HL-60 (cell line): ENCODE measurements around the gene PMS2.

Source experiments
- DNase-seq, 2 experiments: peaks; one replicate each; pipeline ENCODE4 v3.0.0-alpha.2; 2010 to 2020; ENCODE audit warnings: low read depth in 1 of 2, low spot score in 1 of 2
- H3K27ac ChIP-seq: fragments of 250-450 bp; sonication (Bioruptor Pico); replicated peaks from 2 replicates; pipeline ENCODE4 v1.5.1; 2020; ENCODE audit warnings: mild to moderate bottlenecking, moderate library complexity
- H3K27me3 ChIP-seq: fragments of 250-450 bp; sonication (Bioruptor Pico); 2 replicates; pipeline ENCODE4 v1.5.1; 2021; ENCODE audit warnings: mild to moderate bottlenecking, moderate library complexity; ENCODE audit not compliant: insufficient read depth, poor library complexity, severe bottlenecking
- H3K4me3 ChIP-seq: replicated peaks from 2 replicates; pipeline ENCODE4 v1.5.1; 2011; ENCODE audit warnings: mild to moderate bottlenecking, control low read depth, low read length; ENCODE audit not compliant: insufficient read depth
- GABPA ChIP-seq: IDR thresholded peaks from 2 replicates; pipeline ENCODE4 v1.6.1; 2012; ENCODE audit warnings: low read depth
- POLR2AphosphoS5 ChIP-seq: IDR thresholded peaks from 2 replicates; pipeline ENCODE4 v1.6.1; 2012; ENCODE audit warnings: low read depth
- SPI1 ChIP-seq: IDR thresholded peaks from 2 replicates; pipeline ENCODE4 v1.6.1; 2012; ENCODE audit warnings: low read depth, mild to moderate bottlenecking, borderline replicate concordance
- TF ChIP-seq, protein P1 (sequence below): IDR thresholded peaks from 2 replicates; pipeline ENCODE4 v1.6.1; 2012; ENCODE audit warnings: low read depth; ENCODE audit not compliant: insufficient replicate concordance
- TF ChIP-seq, protein P2 (sequence below): IDR thresholded peaks from one replicate; pipeline ENCODE4 v1.5.1; 2011; ENCODE audit warnings: low read length, control low read depth, inconsistent platforms; ENCODE audit not compliant: insufficient read depth

PMS2 gene

DNA sequence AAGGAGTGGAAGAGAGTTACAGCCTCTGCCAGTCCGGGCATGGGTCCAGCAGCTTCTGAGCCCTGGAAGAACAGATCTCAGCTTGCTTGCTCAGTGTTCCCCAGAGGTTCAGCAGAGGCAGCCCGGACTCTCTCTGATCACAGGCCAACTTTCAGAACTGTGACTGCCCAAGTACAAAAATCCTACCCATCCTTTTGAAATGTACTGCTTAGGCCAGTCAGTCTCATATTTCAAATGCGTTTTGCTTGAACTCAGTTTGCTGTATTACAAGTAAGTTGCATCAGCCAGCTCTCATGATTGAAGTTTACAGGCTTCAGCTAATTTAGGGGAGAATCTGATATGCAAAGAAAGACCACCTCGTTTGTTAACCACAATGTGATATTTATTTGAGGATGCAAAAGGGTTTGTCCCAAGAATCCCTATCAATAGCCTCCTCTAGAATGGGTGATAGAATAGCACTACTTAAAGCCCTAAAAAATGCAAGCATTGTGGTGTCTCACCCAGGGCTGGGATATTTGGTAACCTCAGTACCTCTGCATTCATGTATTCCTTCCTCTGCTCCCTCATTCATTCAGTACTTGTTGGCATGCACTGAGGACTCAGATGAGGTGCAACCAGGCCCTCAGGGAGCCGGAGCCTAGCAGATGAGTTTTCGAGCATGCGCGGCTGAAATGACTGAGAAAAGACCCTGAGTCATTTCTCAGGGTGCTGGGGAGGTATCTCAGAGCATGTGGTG, 7.2 kb upstream of the PMS2 start:
- 0 out of 2 replicates have a peak, but pooled peaks have one; percentile 31 for TF ChIP-seq POLR2AphosphoS5
- TF ChIP-seq, protein P1, sequence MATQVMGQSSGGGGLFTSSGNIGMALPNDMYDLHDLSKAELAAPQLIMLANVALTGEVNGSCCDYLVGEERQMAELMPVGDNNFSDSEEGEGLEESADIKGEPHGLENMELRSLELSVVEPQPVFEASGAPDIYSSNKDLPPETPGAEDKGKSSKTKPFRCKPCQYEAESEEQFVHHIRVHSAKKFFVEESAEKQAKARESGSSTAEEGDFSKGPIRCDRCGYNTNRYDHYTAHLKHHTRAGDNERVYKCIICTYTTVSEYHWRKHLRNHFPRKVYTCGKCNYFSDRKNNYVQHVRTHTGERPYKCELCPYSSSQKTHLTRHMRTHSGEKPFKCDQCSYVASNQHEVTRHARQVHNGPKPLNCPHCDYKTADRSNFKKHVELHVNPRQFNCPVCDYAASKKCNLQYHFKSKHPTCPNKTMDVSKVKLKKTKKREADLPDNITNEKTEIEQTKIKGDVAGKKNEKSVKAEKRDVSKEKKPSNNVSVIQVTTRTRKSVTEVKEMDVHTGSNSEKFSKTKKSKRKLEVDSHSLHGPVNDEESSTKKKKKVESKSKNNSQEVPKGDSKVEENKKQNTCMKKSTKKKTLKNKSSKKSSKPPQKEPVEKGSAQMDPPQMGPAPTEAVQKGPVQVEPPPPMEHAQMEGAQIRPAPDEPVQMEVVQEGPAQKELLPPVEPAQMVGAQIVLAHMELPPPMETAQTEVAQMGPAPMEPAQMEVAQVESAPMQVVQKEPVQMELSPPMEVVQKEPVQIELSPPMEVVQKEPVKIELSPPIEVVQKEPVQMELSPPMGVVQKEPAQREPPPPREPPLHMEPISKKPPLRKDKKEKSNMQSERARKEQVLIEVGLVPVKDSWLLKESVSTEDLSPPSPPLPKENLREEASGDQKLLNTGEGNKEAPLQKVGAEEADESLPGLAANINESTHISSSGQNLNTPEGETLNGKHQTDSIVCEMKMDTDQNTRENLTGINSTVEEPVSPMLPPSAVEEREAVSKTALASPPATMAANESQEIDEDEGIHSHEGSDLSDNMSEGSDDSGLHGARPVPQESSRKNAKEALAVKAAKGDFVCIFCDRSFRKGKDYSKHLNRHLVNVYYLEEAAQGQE: no peak
- TF ChIP-seq, protein P2, sequence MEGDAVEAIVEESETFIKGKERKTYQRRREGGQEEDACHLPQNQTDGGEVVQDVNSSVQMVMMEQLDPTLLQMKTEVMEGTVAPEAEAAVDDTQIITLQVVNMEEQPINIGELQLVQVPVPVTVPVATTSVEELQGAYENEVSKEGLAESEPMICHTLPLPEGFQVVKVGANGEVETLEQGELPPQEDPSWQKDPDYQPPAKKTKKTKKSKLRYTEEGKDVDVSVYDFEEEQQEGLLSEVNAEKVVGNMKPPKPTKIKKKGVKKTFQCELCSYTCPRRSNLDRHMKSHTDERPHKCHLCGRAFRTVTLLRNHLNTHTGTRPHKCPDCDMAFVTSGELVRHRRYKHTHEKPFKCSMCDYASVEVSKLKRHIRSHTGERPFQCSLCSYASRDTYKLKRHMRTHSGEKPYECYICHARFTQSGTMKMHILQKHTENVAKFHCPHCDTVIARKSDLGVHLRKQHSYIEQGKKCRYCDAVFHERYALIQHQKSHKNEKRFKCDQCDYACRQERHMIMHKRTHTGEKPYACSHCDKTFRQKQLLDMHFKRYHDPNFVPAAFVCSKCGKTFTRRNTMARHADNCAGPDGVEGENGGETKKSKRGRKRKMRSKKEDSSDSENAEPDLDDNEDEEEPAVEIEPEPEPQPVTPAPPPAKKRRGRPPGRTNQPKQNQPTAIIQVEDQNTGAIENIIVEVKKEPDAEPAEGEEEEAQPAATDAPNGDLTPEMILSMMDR: no peak
- no peak for TF ChIP-seq SPI1
- no peak for TF ChIP-seq GABPA
- H3K27ac ChIP-seq: no peak overlapping the region
- DNase-seq: no peak
- H3K4me3 ChIP-seq: no peak overlapping the region
- no peaks in the 10 kb centered on the region for H3K27me3 ChIP-seq

DNA sequence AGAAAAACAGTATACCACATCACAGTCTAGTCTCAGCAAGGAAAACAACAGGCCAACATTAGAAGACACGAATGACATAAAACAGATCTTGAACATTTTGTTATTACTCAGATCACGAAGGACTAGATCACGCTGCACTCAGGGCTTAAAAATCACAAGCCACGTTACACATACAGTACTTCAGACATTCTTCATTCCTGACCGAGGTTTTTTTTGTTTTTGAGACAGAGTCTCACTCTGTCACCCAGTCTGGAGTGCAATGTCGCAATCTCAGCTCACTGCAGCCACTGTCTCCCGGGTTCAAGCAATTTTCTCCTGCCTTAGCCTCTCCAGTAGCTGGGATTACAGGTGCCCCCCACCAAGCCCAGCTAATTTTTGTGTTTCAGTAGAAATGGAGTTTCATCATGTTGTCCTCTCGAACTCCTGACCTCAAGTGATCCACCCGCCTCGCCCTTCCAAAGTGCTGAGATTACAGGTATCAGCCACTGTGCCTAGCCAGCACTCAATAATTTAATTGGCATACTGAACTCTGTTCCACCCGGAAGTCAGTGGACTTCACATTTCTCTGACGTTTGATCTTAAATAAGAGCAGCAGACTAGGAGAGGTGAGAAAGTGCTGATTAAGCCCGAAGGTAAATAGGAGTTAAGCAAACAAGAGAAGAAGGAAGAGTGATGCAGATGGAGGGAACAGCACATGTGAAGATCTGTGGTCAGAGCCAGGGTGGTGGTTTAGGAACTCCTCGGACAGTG, 3.7 kb upstream of the PMS2 start:
- H3K4me3 ChIP-seq: no peak overlapping the region
- H3K27me3 ChIP-seq: no peaks in the 10 kb centered on the region
- no peak overlapping the region for H3K27ac ChIP-seq
- TF ChIP-seq, protein P2: no peak
- TF ChIP-seq, protein P1: no peak
- TF ChIP-seq SPI1 (no peak), POLR2AphosphoS5 (no peak), GABPA (no peak)
- DNase-seq: peak in 1 of 2 experiments; percentile 35

DNA sequence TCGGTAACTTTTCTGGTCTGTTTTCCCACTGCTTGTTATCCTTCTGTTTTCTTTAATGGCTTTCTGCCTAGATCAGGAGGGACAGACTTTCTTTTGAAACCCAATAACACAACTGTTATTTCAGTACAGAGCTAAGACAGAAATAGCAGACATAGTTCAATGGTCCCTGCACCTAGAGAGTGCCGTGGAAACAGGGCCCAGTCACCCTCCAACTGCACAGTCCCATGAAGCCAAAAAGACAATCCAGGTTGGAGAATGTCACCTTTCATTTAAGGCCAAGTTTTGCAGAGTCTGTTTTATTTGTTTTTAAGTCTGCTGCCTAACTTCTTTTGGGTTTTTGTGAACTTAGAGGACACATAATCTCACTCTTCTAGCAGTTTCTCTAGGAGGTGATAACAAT, 2.7 kb upstream of the PMS2 start:
- TF ChIP-seq, protein P1: no peak
- TF ChIP-seq GABPA: no peak
- no peak overlapping the region for H3K4me3 ChIP-seq
- H3K27me3 ChIP-seq: no peaks in the 10 kb centered on the region
- no peak for DNase-seq
- H3K27ac ChIP-seq: no peak overlapping the region
